Mesodermal cell (in vitro differentiated cells): Measurements from ENCODE around the gene MT3.

ENCODE experiments used
- H3K27ac ChIP-seq: 2 replicates; pipeline ENCODE4 v1.7.0; 2013; ENCODE audit warnings: mild to moderate bottlenecking, low read depth, low read length, moderate library complexity; ENCODE audit not compliant: severe bottlenecking
- H3K36me3 ChIP-seq: 2 replicates; pipeline ENCODE4 v1.7.1; 2013; ENCODE audit warnings: mild to moderate bottlenecking, low read length, moderate library complexity; ENCODE audit not compliant: control insufficient read depth, insufficient read depth
- H3K4me1 ChIP-seq: one replicate; pipeline ENCODE4 v1.7.1; 2013; ENCODE audit warnings: mild to moderate bottlenecking, low read length; ENCODE audit not compliant: insufficient read depth, control insufficient read depth, poor library complexity, severe bottlenecking
- H3K4me3 ChIP-seq: 2 replicates; pipeline ENCODE4 v1.7.0; 2013; ENCODE audit warnings: low read length, control low read depth, mild to moderate bottlenecking; ENCODE audit not compliant: insufficient read depth, poor library complexity, severe bottlenecking; ENCODE audit errors: extremely low read depth
- H3K9me3 ChIP-seq: 2 replicates; pipeline ENCODE4 v1.7.1; 2013; ENCODE audit warnings: mild to moderate bottlenecking, low read length, moderate library complexity; ENCODE audit not compliant: control insufficient read depth
- WGBS, 2 experiments: methylation state at CpG; one replicate each; pipeline ENCODE4 v1.1.5; 2013; ENCODE audit warnings: missing lambda C conversion rate in 2 of 2; ENCODE audit not compliant: insufficient coverage in 2 of 2; 5-methylcytosine and 5-hydroxymethylcytosine counted together

The MT3 gene

GRCh38 chr16:56631832-56632155, 42.5 kb downstream of the MT3 start:
- no peaks in the 10 kb centered on the region for H3K36me3 ChIP-seq
- H3K9me3 ChIP-seq, result no peaks in the 10 kb centered on the region
- no peak overlapping the region for H3K27ac ChIP-seq
- peak overlapping the region; percentile 24 for H3K4me3 ChIP-seq
- peaks cover 11% of the 10 kb centered on the region for H3K4me1 ChIP-seq
- 10 to 16% methylated on average over 9 to 12 of the region's 14 CpGs for WGBS, 2 experiments

GRCh38 chr16:56632156-56632847, 43.0 kb downstream of the MT3 start, which contains the start of gene MT1M:
TSS of gene MT1M (plus strand) at chr16:56632659. CDS start at chr16:56632732, 73 bp downstream.
- Histone ChIP-seq H3K36me3 (no peaks in the 10 kb centered on the region), H3K4me1 (peaks cover 11% of the 10 kb centered on the region), H3K9me3 (no peaks in the 10 kb centered on the region), H3K4me3 (peak within 1 kb of the TSS; percentile 24), H3K27ac (no peak within 1 kb of the TSS)
- WGBS, 2 experiments, result 1% methylated on average over 52 to 55 of the region's 61 CpGs

GRCh38 chr16:56632848-56633365, 43.6 kb downstream of the MT3 start:
- Histone ChIP-seq H3K4me1 (peaks cover 11% of the 10 kb centered on the region), H3K4me3 (peak overlapping the region; percentile 24), H3K27ac (no peak overlapping the region), H3K36me3 (no peaks in the 10 kb centered on the region), H3K9me3 (no peaks in the 10 kb centered on the region)
- 11 to 12% methylated on average over 3 of the region's 6 CpGs for WGBS, 2 experiments

- Histone ChIP-seq H3K27ac (no peak overlapping the region), H3K36me3 (no peaks in the 10 kb centered on the region), H3K9me3 (no peaks in the 10 kb centered on the region), H3K4me1 (peaks cover 11% of the 10 kb centered on the region), H3K4me3 (no peak overlapping the region)
- 20 to 30% methylated on average over 6 of the region's 7 CpGs for WGBS, 2 experiments
Observed at GRCh38 chr16:56633535-56633934, 44.2 kb downstream of the MT3 start.

DNA sequence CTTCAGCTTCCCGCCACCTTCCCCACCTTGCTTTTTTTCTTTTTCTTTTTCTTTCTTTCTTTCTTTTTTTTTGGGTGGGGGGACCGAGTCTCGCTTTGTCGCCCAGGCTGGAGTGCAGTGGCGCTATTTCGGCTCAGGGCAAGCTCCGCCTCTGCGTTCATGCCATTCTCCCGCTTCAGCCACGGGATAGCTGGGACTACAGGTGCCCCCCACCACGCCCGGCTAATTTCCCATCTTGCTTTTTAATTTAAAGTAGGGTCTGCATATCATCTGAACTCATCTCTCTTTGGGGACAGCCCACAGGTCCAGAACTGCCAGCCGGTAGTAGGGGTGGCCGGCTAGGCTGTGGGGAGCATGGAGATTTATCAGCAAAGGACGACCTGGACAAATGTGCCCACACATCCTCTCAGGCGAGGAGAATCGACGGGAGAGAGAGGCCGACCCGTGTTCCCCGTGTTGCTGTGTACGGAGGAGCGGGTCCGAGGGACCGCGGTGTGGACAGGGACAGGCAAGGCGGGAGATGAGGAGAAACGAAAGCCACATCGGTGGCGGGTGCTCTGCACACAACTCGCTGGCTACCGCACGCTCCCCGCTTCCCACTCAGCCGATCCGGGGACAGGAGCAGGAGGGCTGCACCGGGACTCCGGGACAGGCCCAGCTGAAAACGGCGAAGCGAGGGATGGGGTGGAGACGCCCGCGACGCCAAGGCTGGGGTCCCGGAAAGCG, 45.5 kb downstream of the MT3 start:
- 2% methylated on average over 37 to 41 of the region's 47 CpGs for WGBS, 2 experiments
- H3K4me3 ChIP-seq, result no peak overlapping the region
- peaks cover 11% of the 10 kb centered on the region for H3K4me1 ChIP-seq
- H3K27ac ChIP-seq, result no peak overlapping the region
- H3K36me3 ChIP-seq, result no peaks in the 10 kb centered on the region
- no peaks in the 10 kb centered on the region for H3K9me3 ChIP-seq

DNA sequence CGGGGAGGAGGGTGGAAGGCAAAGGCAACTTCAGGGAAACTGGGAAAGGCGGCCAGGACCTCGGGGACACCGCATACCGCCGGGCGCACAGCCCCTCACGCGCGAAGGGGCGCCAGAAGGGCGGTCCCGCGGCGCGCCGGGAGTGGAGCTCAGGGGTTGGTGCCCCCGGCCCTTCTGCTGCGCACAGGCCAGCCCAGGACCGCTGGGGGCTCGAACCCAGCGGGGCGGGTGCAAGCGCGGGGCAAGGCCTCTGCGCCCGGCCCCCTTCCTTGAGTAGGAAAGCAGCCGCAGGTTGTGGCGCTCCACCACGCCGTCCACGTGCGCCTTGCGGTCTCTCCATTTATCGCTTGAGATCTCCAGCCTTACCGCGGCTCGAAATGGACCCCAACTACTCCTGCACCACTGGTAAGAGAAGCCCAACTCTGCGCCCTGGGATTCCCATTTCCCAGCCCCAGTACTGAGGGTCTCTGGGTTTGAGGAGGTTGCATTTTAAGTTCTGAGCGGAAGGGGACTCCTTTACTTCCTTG, 46.2 kb downstream of the MT3 start:
- no peak overlapping the region for H3K4me3 ChIP-seq
- H3K9me3 ChIP-seq, result no peaks in the 10 kb centered on the region
- H3K27ac ChIP-seq, result no peak overlapping the region
- no peaks in the 10 kb centered on the region for H3K36me3 ChIP-seq
- peaks cover 11% of the 10 kb centered on the region for H3K4me1 ChIP-seq
- 1 to 2% methylated on average over 26 of the region's 40 CpGs for WGBS, 2 experiments

- H3K4me3 ChIP-seq, result no peak overlapping the region
- H3K9me3 ChIP-seq, result no peaks in the 10 kb centered on the region
- H3K36me3 ChIP-seq, result no peaks in the 10 kb centered on the region
- no peak overlapping the region for H3K27ac ChIP-seq
- WGBS, 2 experiments, result 15 to 28% methylated on average over 5 to 7 of the region's 9 CpGs
- H3K4me1 ChIP-seq, result peaks cover 11% of the 10 kb centered on the region
Observed at GRCh38 chr16:56636616-56637413, 47.5 kb downstream of the MT3 start.

DNA sequence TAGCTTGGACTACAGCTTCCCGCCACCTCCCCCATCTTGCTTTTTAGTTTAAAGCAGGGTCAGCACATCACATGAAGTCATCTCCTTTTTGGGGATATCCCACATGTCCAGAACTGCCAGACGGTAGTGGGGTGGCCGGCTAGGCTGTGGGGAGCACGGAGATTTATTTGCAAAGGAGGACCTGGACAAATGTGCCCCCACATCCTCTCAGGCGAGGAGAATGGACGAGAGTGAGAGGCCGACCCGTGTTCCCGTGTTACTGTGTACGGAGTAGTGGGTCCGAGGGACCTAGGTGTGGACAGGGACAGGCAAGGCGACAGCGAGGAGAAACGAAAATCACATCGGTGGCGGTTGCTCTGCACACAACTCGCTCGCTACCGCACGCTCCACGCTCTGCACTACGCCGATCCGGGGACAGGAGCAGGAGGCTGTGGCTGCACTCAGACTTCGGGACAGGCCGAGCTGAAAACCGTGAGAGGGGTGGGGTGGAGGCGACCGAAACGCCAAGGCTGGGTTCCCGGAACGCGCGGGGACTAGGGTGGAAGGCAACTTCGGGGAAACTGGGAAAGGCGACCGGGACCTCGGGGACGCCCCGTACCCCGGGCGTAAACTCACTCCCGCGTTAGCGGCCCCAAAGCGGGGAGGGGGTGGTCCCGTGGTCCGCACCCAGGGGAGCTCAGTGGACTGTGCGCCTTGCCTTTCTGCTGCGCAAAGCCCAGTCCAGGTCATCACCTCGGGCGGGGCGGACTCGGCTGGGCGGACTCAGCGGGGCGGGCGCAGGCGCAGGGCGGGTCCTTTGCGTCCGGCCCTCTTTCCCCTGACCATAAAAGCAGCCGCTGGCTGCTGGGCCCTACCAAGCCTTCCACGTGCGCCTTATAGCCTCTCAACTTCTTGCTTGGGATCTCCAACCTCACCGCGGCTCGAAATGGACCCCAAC, 48.8 kb downstream of the MT3 start, which contains the start of gene MT1A:
Gene MT1A, plus strand, starts transcription at position 853 of the 937 bp plus-strand sequence. Its CDS starts 73 bp downstream, at position 926.
- peak within 1 kb of the TSS; percentile 26 for H3K4me3 ChIP-seq
- 2% methylated on average over 56 to 62 of the region's 68 CpGs for WGBS, 2 experiments
- no peaks in the 10 kb centered on the region for H3K9me3 ChIP-seq
- H3K4me1 ChIP-seq, result peaks cover 7% of the 10 kb centered on the region
- no peak within 1 kb of the TSS for H3K27ac ChIP-seq
- H3K36me3 ChIP-seq, result no peaks in the 10 kb centered on the region

GRCh38 chr16:56639045-56639444, 49.7 kb downstream of the MT3 start:
- Histone ChIP-seq H3K27ac (no peak overlapping the region), H3K4me3 (no peak overlapping the region), H3K36me3 (no peaks in the 10 kb centered on the region), H3K4me1 (peaks cover 7% of the 10 kb centered on the region), H3K9me3 (no peaks in the 10 kb centered on the region)
- WGBS, 2 experiments, result 100% methylated on average over 1 of the region's 1 CpG; no CpG with 5 or more reads in 1 of the 2 experiments
